Measurements from ENCODE around the gene E2F7.

The E2F7 gene

DNA sequence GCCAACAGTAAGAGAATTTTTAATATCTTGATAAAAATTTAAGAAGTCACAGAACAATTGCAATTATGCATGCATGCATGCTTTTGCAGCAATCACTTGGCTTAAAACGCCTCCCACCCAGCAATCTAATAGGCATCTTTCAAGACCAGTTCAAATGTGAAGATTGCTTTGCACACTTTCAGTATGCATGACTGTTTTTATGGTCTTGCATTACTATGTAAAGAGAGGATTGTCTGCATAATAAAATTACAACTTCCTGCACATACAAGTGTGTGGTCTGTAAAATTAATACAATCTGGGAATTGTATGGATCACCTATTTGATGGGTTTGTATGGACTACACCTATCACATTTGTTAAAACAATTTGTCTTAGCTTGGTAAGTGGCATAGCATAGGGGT, 48.8 kb downstream of the E2F7 start:
- no peak for DNase-seq (ENCODE audit: low read depth)

DNA sequence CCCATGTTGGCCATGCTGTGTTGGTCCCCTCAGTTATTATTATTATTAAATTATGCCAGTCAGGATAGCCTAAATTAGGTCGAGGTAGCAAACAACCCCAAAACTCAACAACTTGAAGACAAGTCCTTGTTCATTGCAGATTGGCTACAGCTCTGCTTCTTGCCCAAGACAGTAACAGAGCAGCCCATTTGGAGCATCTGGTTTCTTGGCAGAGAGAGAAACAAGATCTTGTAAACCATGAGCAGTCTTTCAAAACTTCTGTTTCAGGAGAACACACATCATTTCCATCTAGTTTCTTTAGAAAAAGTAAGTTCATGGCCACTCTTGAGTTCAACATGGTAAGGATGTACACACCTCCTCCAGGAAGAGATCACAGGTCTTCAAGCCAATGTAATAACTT, 52.3 kb downstream of the E2F7 start:
- DNase-seq (ENCODE audit: low read depth): no peak

DNA sequence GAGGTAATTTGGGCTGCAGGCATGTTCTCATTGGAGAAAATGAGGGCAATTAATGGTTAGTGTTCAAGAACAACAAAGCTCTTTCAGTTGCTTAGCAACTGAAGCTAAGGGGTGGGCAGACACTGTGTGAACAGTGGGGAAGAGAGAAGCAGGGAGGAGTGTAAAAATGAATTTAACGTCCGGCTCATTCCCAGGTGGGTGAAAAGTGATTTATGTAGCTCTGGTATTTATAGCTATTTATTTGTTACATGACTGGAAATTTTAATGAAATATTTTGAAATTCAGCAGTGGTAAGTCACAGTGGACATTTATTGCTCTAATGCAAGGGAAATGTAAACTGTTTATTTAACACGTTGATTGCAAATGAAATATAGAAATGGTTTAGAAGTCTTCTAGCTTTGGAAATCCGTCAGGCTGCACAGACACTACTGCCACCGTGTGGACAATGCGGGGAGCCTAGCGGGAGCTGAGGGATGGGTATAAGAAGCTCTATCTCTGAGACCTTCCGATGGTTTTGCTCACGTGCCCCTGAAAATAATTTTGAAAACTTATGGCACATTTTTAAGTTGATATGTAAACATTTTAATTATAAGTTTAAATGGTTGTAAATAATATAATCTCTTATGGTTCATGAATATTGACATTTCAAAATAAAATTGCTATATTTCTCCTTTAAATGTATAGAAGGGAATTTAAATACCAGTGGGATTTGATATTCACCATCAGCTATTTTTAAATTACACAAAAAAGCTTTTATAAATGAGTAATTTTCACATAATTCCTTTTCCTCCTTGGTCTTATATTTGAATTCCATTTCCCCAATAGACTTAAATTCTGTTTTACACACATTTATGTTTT, 54.4 kb downstream of the E2F7 start:
- DNase-seq (ENCODE audit: low read depth): no peak

DNA sequence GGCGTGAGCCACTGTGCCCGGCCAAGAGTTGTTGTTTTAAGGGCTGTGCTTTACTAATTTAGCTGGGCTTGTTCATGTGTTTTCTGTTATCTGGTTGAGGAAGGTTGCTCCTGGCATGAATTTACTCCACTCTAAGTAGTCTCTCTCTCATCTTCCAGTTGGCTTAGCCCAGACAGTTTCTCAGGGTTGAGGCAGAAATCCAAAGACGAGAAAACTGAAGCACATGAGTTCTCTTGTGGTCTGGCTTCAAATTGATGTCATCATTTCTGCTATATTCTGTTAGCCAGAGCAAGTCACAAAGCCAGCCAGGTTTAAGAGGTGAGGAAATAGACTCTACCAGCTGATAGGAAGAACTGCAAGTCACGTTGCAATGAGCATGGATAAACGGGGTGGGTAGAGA, 57.9 kb downstream of the E2F7 start:
- no peak for DNase-seq (ENCODE audit: low read depth)

DNA sequence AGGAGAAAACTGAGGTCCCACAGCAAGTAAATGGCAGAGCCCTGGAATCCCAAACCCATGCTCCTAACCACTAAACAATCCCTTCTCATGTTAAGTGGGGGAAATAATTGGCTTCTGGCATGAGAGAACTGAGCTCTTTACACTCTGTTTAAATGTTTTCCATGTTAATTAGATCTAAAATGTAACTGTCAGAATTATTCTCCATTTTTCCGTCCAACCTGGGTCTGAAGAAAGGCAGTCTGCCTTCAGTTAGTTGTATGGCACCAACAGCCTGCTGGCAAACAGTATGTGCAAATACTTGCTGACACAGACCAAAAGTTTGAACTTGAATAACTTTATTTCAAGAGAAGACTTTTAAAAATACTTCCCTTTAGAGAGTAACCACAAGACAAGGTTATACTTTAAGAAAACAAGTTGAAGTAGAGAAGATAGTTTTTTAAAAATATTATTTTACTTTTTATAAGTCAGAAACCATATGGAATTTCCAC, 59.7 kb downstream of the E2F7 start:
- no peak for DNase-seq (ENCODE audit: low read depth)

DNA sequence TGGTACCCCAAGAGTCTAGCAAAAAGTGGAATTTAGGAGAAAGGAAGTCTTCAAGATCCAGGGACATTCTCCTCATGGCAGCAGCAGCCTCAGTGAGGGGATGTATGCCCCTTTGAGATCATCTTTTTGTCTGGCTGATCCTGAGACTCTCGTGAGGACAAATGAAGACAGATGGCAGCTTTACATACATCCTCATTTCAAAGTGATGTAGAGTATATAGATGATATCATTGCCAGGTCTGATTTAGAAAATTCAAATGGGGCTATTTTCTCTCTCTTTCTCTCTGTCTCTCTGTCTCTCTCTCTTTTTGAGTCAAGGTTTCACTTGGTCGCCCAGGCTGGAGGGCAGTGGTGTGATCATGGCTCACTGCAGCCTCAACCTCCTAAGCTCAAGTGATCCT, 61.5 kb downstream of the E2F7 start:
- DNase-seq (ENCODE audit: low read depth): no peak

DNA sequence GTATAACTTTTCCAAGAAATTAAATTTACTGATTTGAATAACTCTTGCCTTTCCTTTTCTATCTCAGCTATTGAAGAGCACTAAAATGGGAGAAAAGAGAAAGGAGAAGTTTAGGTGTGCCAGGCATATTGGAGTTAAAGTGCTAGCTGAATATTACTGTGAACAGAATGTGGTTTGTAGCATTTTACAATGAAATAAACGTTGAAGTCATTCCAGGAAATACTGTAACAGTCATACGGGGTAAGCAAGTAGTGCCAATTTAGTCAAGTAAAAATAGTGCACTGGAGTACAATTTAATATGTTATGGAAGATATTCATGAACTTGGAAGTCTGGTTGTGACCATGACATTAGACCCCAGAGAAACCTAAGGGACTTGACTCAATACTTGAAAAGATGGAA, 62.1 kb downstream of the E2F7 start:
- DNase-seq (ENCODE audit: low read depth): no peak

DNA sequence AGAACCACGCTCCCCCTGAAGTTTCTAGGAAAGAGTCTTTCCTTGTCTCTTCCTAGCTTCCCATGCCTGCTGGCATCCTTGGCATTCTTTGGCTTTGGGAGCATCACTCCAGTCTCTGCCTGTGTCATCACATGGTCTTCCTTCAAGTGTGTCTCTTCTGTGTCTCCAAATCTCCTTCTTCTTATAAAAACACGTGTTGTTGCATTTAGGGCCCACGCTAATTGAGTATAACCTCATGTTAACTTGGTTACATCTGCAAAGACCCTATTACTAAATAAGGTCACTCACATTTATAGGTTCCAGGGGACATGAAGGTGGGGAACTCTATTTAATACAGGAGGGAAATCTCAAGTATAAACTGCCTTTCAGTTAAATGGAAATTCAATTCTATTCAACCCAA, 63.0 kb downstream of the E2F7 start:
- DNase-seq (ENCODE audit: low read depth): no peak

DNA sequence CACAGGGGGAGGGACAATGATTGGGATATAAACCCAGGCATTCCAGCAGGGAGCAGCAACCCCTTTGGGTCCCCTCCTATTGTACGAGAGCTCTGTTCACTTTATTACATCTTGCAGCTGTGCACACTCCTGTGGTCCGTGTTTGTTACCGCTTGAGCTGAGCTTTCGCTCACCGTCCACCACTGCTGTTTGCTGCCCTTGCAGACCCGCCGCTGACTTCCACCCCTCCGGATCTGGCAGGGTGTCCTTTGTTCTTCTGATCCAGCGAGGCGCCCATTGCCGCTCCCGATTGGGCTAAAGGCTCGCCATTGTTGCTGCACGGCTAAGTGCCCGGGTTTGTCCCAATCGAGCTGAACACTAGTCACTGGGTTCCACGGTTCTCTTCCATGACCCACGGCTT, 64.1 kb downstream of the E2F7 start:
- DNase-seq (ENCODE audit: low read depth): no peak

DNA sequence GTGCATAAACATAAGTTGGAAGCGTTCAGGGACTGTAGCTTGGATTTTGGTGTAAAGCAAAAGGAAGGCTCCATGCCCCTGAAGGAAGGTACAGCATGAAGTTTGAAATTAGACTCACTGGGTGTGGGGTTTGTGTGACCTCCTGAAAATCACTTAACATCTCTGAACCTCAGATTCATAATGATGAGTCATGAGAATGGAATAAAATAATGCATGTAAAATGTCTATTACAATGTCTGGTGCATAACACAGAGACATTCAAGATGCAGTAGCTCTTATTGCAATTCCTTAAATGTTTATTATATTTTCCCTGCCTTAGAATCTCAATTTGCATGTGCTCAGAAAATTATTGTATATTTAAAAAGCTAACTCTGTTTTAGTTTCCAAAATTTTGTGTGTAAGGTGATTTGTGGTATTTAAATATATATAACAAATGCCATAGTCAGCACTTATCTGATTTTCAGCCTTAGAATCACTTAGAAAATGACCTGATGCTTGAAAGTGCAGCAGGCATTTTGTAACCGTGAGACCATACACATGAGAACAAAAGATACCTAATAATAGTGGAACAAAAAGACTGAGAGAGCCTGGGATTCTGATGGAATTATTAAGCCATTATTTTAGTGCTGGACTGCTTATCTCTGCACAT, 66.3 kb downstream of the E2F7 start:
- DNase-seq (ENCODE audit: low read depth): no peak

DNA sequence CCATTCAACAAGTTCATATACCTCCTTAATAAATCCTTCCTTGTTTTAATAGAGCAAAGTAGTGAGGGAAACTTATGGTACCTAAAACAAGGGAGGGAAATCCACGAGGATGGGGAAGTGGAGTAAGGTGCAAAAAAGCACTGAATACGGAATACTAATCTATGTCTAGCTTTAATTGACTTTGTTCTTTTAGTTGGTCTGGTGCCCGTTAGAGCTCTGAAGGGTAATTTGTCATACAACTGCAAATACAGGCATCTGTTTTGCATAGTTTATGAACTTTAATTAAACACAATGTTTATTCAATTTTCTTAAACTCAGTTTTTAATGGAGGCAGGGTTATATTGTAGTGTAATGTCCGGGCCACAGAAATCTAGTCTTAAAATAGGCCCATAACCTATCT, 67.0 kb downstream of the E2F7 start:
- no peak for DNase-seq (ENCODE audit: low read depth)

DNA sequence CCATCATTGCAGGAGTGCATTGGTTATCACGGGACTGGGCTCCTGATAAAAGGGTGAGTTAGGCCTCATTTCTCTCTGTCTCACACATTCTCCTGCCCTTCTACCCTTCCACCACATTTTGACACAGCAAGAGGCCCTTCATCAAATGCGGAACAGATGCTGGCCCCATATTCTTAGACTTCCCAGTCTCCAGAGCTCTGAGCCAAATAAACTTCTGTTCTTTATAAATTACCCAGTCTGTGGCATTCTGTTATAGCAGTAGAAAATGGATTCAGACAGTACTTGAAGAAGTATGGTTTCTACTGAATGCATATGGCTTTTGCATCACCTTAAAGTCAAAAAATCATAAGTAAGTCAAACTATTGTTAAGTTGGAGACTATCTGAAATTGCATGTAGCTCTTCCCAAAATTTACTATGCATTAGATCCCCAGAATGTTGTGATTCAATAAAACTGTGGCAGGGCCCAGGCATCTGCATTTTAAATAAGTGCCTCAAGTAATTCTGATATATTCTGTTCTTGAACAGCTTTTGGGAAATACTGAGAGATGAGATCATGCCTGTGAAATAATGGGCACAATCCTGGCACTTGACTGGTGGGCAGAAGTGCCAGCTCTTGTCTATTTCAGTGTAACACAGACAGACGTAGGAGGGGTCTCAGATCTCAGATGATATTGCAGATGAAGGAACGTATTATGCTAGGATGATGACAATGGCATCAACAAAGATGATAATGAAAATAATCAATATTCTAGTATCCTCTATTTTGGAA, 68.2 kb downstream of the E2F7 start:
- DNase-seq (ENCODE audit: low read depth): no peak

DNA sequence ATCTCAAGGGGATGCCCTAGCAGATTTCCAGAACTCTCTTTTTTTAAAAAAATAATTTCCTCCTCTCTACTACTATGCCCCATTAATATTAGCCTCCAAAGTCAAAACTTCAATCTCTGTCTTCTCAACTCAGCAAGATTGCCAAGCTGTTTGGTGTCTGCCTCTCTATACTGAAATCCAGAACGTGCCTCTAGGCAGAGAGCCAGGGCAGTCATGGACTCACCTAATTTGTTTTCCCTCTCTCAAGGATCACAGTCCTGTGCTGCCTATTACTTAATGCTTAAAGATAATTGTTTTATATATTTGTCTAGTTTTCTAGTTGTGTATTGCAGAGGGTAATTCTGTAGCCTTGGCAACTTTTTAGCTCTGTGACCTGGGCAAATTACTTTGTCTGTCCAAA, 74.7 kb downstream of the E2F7 start:
- no peak for DNase-seq (ENCODE audit: low read depth)

DNA sequence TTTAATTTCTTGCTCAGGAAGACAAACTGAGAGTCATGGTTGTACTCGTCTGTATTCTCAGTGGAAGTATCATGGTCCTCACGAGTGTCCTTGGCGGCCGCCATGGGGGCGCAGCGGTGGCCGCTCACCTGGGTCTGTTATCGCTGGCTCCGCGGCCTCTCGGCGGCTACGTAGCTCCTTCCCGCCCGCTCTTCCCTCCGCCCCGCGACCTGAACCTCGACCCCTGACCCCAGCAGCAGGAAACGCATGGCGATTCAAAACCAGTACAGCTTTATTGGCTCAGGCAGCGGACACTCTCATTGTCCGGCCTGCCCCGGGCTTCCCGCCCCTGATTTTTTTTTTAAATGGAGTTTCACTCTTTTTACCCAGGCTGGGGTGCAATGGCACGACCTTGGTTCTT, 80.8 kb downstream of the E2F7 start:
- no peak for DNase-seq (ENCODE audit: low read depth)

DNA sequence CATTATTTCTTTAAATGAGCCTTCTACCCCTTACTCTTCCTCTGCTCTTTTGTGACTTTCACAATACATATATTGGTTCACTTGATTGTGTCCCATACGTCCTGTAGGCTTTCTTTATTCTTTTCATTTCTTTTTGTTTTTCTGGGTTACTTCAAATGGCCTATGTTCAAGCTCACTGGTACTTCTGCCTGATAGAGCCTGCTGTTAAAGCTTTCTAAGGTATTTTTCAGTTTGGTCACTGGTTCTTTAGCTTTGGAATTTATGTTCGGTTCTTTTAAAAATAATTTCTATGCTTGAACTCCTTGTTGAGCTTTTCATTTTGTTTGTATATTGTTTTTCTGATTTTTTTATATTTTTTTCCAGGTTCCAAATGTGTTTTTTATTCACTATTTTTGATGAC, 81.9 kb downstream of the E2F7 start:
- DNase-seq (ENCODE audit: low read depth): no peak

DNA sequence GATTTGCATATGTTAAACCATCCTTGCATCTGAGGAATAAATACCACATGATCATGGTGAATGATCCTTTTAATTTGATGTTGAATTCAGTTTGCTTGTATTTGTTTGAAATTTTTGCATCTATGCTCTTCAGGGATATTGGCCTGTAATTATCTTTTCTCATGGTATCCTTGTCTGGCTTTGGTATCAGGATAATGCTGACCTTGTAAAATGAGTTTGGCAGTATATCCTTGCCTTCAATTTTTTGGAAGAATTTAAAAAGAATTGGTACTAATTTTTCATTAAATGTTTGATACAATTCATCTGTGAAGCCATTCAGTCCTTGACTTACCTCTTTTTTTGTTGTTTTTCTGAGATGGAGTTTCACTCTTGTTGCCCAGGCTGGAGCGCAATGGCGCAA, 85.2 kb downstream of the E2F7 start:
- DNase-seq (ENCODE audit: low read depth): no peak

DNA sequence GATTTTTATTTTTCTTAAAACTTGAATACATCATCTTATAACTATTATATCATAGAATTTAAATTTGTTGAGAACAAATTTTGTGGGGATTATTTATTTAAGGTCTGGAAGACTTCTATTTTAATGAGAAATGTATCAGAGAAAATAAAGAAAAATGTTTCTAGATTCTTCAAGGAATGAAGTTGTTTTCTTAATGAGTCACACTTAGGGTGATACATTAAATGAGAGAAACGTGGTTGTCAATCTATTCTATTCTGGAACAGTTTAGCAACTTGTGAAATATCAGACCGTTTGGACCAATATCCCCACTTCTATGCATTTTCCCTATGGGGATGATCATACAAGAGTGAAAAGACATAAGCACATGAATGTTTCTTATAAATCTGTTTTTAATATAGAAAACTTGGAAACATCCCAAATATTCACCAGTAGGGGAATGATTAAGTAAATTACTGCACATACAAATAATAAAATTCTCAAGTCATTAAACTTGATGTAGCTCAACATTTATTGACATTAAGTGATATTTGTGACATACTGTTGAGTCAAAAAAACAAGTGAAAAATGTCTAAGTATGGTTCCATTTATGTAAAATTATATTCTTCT, 88.5 kb downstream of the E2F7 start:
- DNase-seq (ENCODE audit: low read depth): no peak
